HepG2 (cell line): ENCODE measurements around the gene DCUN1D3. TPM values are rescaled to one million over a fixed set of nuclear protein-coding genes. Genes with fewer than 3 reads are reported as not detected.

Experiments
- ATAC-seq: fragments of 200-7000 bp; cut with Tn5 transposase; 3 replicates; pipeline ENCODE4 v1.9.1; 2020; ENCODE audit warnings: mild to moderate bottlenecking, moderate library complexity
- BruUV-seq: library from RNA; stranded (reverse); fragments of 400-500 nt; replicated peaks from 2 replicates; lab custom pipeline; 2021; lab: Mats Ljungman, UMichigan
- CTCF ChIA-PET: fragments of 300-600 bp; formaldehyde crosslinking; extraction: SDS; loops from one replicate; lab custom pipeline; 2021; ENCODE audit warnings: low total read pairs, inconsistent platforms, low intra/inter-chr PET ratio; lab: Yijun Ruan, JAX
- POLR2A ChIA-PET: fragments of 350-600 bp; sonication (Branson Sonifier 250); formaldehyde crosslinking; loops from one replicate; lab custom pipeline; 2020; ENCODE audit warnings: antibody characterized with exemption, inconsistent platforms; lab: Yijun Ruan, JAX
- DNase-seq: peaks from one replicate; pipeline ENCODE4 v3.0.0-alpha.2; 2015; ENCODE audit warnings: low spot score
- FAIRE-seq: peaks from 3 replicates; lab custom pipeline; 2011; peaks lifted over from hg19 to GRCh38; lab: Jason Lieb, UNC
- H2AFZ ChIP-seq: one replicate; pipeline ENCODE4 v1.6.1; 2011; ENCODE audit warnings: low read length, inconsistent platforms
- H3K27ac ChIP-seq: fragments of 300-600 bp; 3 replicates; pipeline ENCODE4 v1.8.0; 2011; ENCODE audit warnings: mixed run types, mild to moderate bottlenecking, mixed read lengths, low read length, inconsistent platforms; ENCODE audit not compliant: insufficient read depth; ENCODE audit errors: extremely low read length
- H3K27me3 ChIP-seq, 2 experiments: fragments of 200-600 bp in 1 of 2; 2 replicates in 1 of 2; 3 replicates in 1 of 2; pipeline versions ENCODE4 v1.6.0 to v1.8.0; 2011; ENCODE audit warnings: low read length in 2 of 2, mild to moderate bottlenecking in 2 of 2, moderate library complexity in 2 of 2, inconsistent platforms in 1 of 2; ENCODE audit not compliant: insufficient read depth in 2 of 2, control insufficient read depth in 1 of 2
- H3K36me3 ChIP-seq, 2 experiments: fragments of 200-600 bp in 1 of 2; replicated peaks in 1 of 2; 2 replicates in 1 of 2; 3 replicates in 1 of 2; pipeline versions ENCODE4 v1.5.1 to v1.8.0; 2011; ENCODE audit warnings: low read length in 2 of 2, inconsistent platforms in 1 of 2; ENCODE audit not compliant: insufficient read depth in 2 of 2, control insufficient read depth in 1 of 2
- H3K4me1 ChIP-seq: 2 replicates; pipeline ENCODE4 v1.5.1; 2012; ENCODE audit warnings: low read length, inconsistent platforms; ENCODE audit not compliant: insufficient read depth
- H3K4me2 ChIP-seq: 2 replicates; pipeline ENCODE4 v1.6.0; 2011; ENCODE audit warnings: low read depth, low read length, inconsistent platforms
- H3K4me3 ChIP-seq, 3 experiments: fragments of 200-600 bp in 1 of 3; sonication (generic), shearing (Covaris generic) in 1 of 3; replicated peaks in 1 of 3; 2 replicates each; pipeline ENCODE4 v1.5.1; 2011 to 2016; ENCODE audit warnings: low read length in 3 of 3, inconsistent platforms in 2 of 3, low read depth in 2 of 3, mild to moderate bottlenecking in 2 of 3, control low read depth in 1 of 3, mixed read lengths in 1 of 3; ENCODE audit not compliant: insufficient read depth in 1 of 3
- H3K79me2 ChIP-seq: one replicate; pipeline ENCODE4 v1.6.1; 2011; ENCODE audit warnings: low read length, inconsistent platforms; ENCODE audit not compliant: insufficient read depth
- H3K9ac ChIP-seq: 2 replicates; pipeline ENCODE4 v1.6.0; 2011; ENCODE audit warnings: mild to moderate bottlenecking, low read depth, low read length, inconsistent platforms; ENCODE audit not compliant: insufficient read depth
- H3K9me3 ChIP-seq: 2 replicates; pipeline ENCODE4 v1.5.1; 2012; ENCODE audit warnings: mild to moderate bottlenecking, low read length
- H4K20me1 ChIP-seq: 2 replicates; pipeline ENCODE4 v1.6.0; 2011; ENCODE audit warnings: inconsistent platforms, mild to moderate bottlenecking, low read length, moderate library complexity; ENCODE audit not compliant: insufficient read depth
- CEBPG ChIP-seq: IDR thresholded peaks from 2 replicates; pipeline ENCODE4 v1.6.1; 2016
- FOSL2 ChIP-seq: sonication (generic); formaldehyde crosslinking; IDR thresholded peaks from 2 replicates; pipeline ENCODE4 v1.4.0; 2020; ENCODE audit warnings: missing genetic modification reagents
- GFI1 ChIP-seq: sonication (generic); formaldehyde crosslinking; IDR thresholded peaks from 2 replicates; pipeline ENCODE4 v1.5.0; 2020; ENCODE audit warnings: missing genetic modification reagents, mild to moderate bottlenecking, borderline replicate concordance
- HOXA3 ChIP-seq: sonication (generic); formaldehyde crosslinking; IDR thresholded peaks from 2 replicates; pipeline ENCODE4 v1.5.0; 2020; ENCODE audit warnings: missing genetic modification reagents
- POLR2AphosphoS5 ChIP-seq: IDR thresholded peaks from 2 replicates; pipeline ENCODE4 v1.6.1; 2012; ENCODE audit warnings: low read depth, low read length
- RAD21 ChIP-seq: fragments of 450-650 bp; formaldehyde crosslinking; IDR thresholded peaks from 2 replicates; pipeline ENCODE4 v1.5.0; 2020; ENCODE audit warnings: mild to moderate bottlenecking
- RBM22 ChIP-seq: fragments of 200-400 bp; formaldehyde crosslinking; optimal IDR thresholded peaks from 2 replicates; pipeline ENCODE3; 2017; ENCODE audit warnings: mild to moderate bottlenecking, low read length, moderate library complexity
- SALL1 ChIP-seq: sonication (generic); formaldehyde crosslinking; IDR thresholded peaks from 2 replicates; pipeline ENCODE4 v1.8.0; 2022; ENCODE audit warnings: mild to moderate bottlenecking, missing genetic modification reagents
- SAP130 ChIP-seq: IDR thresholded peaks from 2 replicates; pipeline ENCODE4 v1.6.1; 2016; ENCODE audit warnings: low read depth
- SNAI1 ChIP-seq: sonication (generic); formaldehyde crosslinking; IDR thresholded peaks from 2 replicates; pipeline ENCODE4 v1.5.0; 2020; ENCODE audit warnings: mild to moderate bottlenecking, missing genetic modification reagents, borderline replicate concordance
- SOX13 ChIP-seq, 3 experiments: fragments of 450-650 bp in 1 of 3; sonication (generic) in 1 of 3; formaldehyde crosslinking in 1 of 3; IDR thresholded peaks in 2 of 3; conservative IDR thresholded peaks in 1 of 3; 2 replicates each; pipeline versions ENCODE4 v1.5.0 to v1.6.1; 2016 to 2020; ENCODE audit warnings: antibody characterized with exemption in 1 of 3, mild to moderate bottlenecking in 1 of 3, missing compliant biosample characterization in 1 of 3, missing genetic modification reagents in 1 of 3, moderate library complexity in 1 of 3
- STAG1 ChIP-seq: sonication (generic); formaldehyde crosslinking; IDR thresholded peaks from 2 replicates; pipeline ENCODE4 v1.4.0; 2020; ENCODE audit warnings: missing genetic modification reagents
- TEAD3 ChIP-seq: optimal IDR thresholded peaks from 2 replicates; pipeline ENCODE3; 2016; ENCODE audit warnings: borderline replicate concordance
- ZFY ChIP-seq: sonication (generic); formaldehyde crosslinking; IDR thresholded peaks from 2 replicates; pipeline ENCODE4 v1.4.0; 2020; ENCODE audit warnings: missing genetic modification reagents
- ZNF557 ChIP-seq: sonication (generic); formaldehyde crosslinking; IDR thresholded peaks from 2 replicates; pipeline ENCODE4 v1.4.0; 2020; ENCODE audit warnings: missing genetic modification reagents
- ZNF614 ChIP-seq: IDR thresholded peaks from 2 replicates; pipeline ENCODE4 v1.6.1; 2018; ENCODE audit warnings: missing biosample characterization, missing genetic modification reagents, inconsistent platforms, borderline replicate concordance
- ZNF7 ChIP-seq: IDR thresholded peaks from 2 replicates; pipeline ENCODE4 v1.6.1; 2016; ENCODE audit warnings: missing biosample characterization, missing genetic modification reagents
- ZNF724P ChIP-seq: sonication (generic); formaldehyde crosslinking; IDR thresholded peaks from 2 replicates; pipeline ENCODE4 v1.8.0; 2022; ENCODE audit warnings: missing genetic modification reagents, borderline replicate concordance
- WGBS: methylation state at CpG from one replicate; pipeline ENCODE4 v1.1.6; 2017; ENCODE audit warnings: low lambda C conversion rate; 5-methylcytosine and 5-hydroxymethylcytosine counted together
- in situ Hi-C: cut with HindIII; loops from 2 replicates; pipeline ENCODE4 v1.10.0; 2017; ENCODE audit warnings: low pct_unique_long_range_greater_than_20kb; ENCODE audit not compliant: extremely low pct_ligation_motif_present
- intact Hi-C: fragments of 100-400 bp; cut with micrococcal nuclease; formaldehyde crosslinking; loops from one replicate; pipeline ENCODE4 v1.10.0; 2022; ENCODE audit not compliant: unreplicated experiment
- polyA plus RNA-seq, 8 experiments: library from polyadenylated mRNA; depleted of rRNA in 3 of 8; stranded (reverse) in 7 of 8; unstranded in 1 of 8; fragments of >200 nt; fragmentation: Illumina TruSeq in 4 of 8; extraction: Trizol in 4 of 8; gene quantifications; 2 replicates each; pipeline versions ENCODE4 v1.2.1 to v1.2.3, GENCODE V29; 2011 to 2016; ENCODE audit warnings: low read depth in 4 of 8, missing spikeins in 1 of 8, mixed read lengths in 1 of 8; ENCODE audit not compliant: insufficient read depth in 1 of 8
- total RNA-seq, 5 experiments: library from RNA; depleted of rRNA; stranded (reverse); fragments of >200 nt; fragmentation: Illumina TruSeq; extraction: Trizol; gene quantifications; 2 replicates each; pipeline ENCODE4 v1.2.3, GENCODE V29; 2016; ENCODE audit warnings: low read depth in 1 of 5
- TF ChIP-seq, protein P1 (sequence below): sonication (generic); formaldehyde crosslinking; IDR thresholded peaks from 2 replicates; pipeline ENCODE4 v1.5.0; 2020; ENCODE audit warnings: mild to moderate bottlenecking, missing genetic modification reagents, moderate library complexity
- TF ChIP-seq, protein P2 (sequence below): sonication (generic); formaldehyde crosslinking; IDR thresholded peaks from 2 replicates; pipeline ENCODE4 v1.5.0; 2020; ENCODE audit warnings: mild to moderate bottlenecking, missing genetic modification reagents, borderline replicate concordance

The DCUN1D3 gene
- total and polyA plus RNA-seq, 2 of the 13 experiments (the other 11 are each of a cell fraction or from before 2014, with no cell fraction given) = 5.0 to 19.3 TPM

DNA sequence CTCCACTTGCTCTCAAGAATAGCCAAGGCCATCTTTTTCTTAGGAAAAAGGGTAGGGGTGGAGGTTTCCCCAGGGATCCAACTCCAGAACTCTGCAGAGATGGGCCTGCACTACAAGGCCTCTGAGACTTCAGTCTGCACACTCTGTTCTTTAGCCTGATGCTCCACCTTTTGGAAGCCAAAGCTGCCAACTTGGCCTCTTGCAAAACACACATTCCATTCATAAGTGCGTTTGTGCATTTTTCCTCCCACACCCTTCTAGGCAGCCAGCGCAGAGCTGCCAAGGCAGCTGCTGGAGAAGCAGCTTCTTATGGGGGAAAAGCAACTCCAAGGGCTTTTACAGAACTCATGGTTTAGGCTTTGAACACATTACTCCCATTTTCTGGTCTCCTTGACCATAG lies 48.6 kb downstream of the DCUN1D3 start:
- in situ Hi-C loops = loop anchor here (5.0 kb wide), 1 partner anchor 231 kb away; no protein-coding TSS in a partner anchor
- no TSS peak for BruUV-seq
- H3K4me2 ChIP-seq = no peak overlapping the region
- peak; percentile 49 for TF ChIP-seq SALL1
- TF ChIP-seq RBM22 = peak; percentile 64
- TF ChIP-seq CEBPG (CRISPR knock-in tag) = peak; percentile 83
- TF ChIP-seq HOXA3 (CRISPR knock-in tag) = peak; percentile 30; the same call in 1 of the 2 replicates
- no peak for TF ChIP-seq SNAI1 (CRISPR knock-in tag)
- peak; percentile 22; the same call in 1 of the 2 replicates for TF ChIP-seq RAD21 (CRISPR knock-in tag)
- TF ChIP-seq ZNF557 (CRISPR knock-in tag) = peak; percentile 44; the same call in 1 of the 2 replicates
- 0 out of 2 replicates have a peak, but pooled peaks have one; percentile 16 for TF ChIP-seq GFI1
- TF ChIP-seq ZNF724P (CRISPR knock-in tag) = no peak
- TF ChIP-seq TEAD3 (CRISPR knock-in tag) = peak; percentile 95
- TF ChIP-seq, protein P1, sequence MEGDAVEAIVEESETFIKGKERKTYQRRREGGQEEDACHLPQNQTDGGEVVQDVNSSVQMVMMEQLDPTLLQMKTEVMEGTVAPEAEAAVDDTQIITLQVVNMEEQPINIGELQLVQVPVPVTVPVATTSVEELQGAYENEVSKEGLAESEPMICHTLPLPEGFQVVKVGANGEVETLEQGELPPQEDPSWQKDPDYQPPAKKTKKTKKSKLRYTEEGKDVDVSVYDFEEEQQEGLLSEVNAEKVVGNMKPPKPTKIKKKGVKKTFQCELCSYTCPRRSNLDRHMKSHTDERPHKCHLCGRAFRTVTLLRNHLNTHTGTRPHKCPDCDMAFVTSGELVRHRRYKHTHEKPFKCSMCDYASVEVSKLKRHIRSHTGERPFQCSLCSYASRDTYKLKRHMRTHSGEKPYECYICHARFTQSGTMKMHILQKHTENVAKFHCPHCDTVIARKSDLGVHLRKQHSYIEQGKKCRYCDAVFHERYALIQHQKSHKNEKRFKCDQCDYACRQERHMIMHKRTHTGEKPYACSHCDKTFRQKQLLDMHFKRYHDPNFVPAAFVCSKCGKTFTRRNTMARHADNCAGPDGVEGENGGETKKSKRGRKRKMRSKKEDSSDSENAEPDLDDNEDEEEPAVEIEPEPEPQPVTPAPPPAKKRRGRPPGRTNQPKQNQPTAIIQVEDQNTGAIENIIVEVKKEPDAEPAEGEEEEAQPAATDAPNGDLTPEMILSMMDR (CRISPR knock-in tag) = peak; percentile 43
- TF ChIP-seq POLR2AphosphoS5 = peak; percentile 25; the same call in 1 of the 2 replicates
- TF ChIP-seq, protein P2, sequence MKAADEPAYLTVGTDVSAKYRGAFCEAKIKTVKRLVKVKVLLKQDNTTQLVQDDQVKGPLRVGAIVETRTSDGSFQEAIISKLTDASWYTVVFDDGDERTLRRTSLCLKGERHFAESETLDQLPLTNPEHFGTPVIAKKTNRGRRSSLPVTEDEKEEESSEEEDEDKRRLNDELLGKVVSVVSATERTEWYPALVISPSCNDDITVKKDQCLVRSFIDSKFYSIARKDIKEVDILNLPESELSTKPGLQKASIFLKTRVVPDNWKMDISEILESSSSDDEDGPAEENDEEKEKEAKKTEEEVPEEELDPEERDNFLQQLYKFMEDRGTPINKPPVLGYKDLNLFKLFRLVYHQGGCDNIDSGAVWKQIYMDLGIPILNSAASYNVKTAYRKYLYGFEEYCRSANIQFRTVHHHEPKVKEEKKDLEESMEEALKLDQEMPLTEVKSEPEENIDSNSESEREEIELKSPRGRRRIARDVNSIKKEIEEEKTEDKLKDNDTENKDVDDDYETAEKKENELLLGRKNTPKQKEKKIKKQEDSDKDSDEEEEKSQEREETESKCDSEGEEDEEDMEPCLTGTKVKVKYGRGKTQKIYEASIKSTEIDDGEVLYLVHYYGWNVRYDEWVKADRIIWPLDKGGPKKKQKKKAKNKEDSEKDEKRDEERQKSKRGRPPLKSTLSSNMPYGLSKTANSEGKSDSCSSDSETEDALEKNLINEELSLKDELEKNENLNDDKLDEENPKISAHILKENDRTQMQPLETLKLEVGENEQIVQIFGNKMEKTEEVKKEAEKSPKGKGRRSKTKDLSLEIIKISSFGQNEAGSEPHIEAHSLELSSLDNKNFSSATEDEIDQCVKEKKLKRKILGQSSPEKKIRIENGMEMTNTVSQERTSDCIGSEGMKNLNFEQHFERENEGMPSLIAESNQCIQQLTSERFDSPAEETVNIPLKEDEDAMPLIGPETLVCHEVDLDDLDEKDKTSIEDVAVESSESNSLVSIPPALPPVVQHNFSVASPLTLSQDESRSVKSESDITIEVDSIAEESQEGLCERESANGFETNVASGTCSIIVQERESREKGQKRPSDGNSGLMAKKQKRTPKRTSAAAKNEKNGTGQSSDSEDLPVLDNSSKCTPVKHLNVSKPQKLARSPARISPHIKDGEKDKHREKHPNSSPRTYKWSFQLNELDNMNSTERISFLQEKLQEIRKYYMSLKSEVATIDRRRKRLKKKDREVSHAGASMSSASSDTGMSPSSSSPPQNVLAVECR (CRISPR knock-in tag) = peak; percentile 29; the same call in 1 of the 2 replicates
- peak; percentile 36 for TF ChIP-seq STAG1 (CRISPR knock-in tag)
- TF ChIP-seq ZNF7 (CRISPR knock-in tag) = peak; percentile 49; the same call in 1 of the 2 replicates
- peak; percentile 20; the same call in 1 of the 2 replicates for TF ChIP-seq FOSL2
- 0 out of 2 replicates have a peak, but pooled peaks have one; percentile 22 for TF ChIP-seq ZNF614 (CRISPR knock-in tag)
- no peak for TF ChIP-seq SOX13 (IDR thresholded peaks at IDR 0.05)
- 0 out of 4 replicates have a peak, but pooled peaks of 1 of the 2 experiments have one; percentile 32 for TF ChIP-seq SOX13 (CRISPR knock-in tag; conservative IDR thresholded peaks at IDR 0.05 in 1 of 2, IDR thresholded peaks at IDR 0.05 in 1 of 2)
- TF ChIP-seq SAP130 (CRISPR knock-in tag) = no peak
- TF ChIP-seq ZFY (CRISPR knock-in tag) = 0 out of 2 replicates have a peak, but pooled peaks have one; percentile 15

More for the DNA sequence above, 48.6 kb downstream of the DCUN1D3 start:
- Histone ChIP-seq H4K20me1 (no peaks in the 10 kb centered on the region), H3K4me1 (peaks cover 30% of the 10 kb centered on the region), H3K79me2 (no peaks in the 10 kb centered on the region), H3K27me3 (no peaks in the 10 kb centered on the region), H2AFZ (no peak overlapping the region), H3K36me3 (peaks cover 0 to 2% of the 10 kb centered on the region in 2 experiments; a peak in 3 of 5 replicates), H3K27ac (no peak overlapping the region), H3K9me3 (no peaks in the 10 kb centered on the region), H3K9ac (no peak overlapping the region), H3K4me3 (no peak overlapping the region)
- peak; percentile 57 for ATAC-seq
- ChIA-PET POLR2A (interaction anchor here (1.1 to 2.8 kb wide), 2 partner anchors 36 to 48 kb away, joined by 3 to 9 read pairs; partner anchors contain the start of genes DCUN1D3 and LYRM1), CTCF (interaction anchor here (0.7 to 3.4 kb wide), 2 partner anchors 232 to 251 kb away, joined by 3 to 56 read pairs; no protein-coding TSS in a partner anchor)
- FAIRE-seq = no peak
- peak; percentile 72 for DNase-seq
- 32% methylated on average over 2 of the region's 2 CpGs for WGBS
- intact Hi-C loops = loop anchor here (2.0 to 5.0 kb wide), 4 partner anchors 27 to 149 kb away; no protein-coding TSS in a partner anchor
